Ovary (tissue), 9 donors: Measurements from ENCODE around the gene SPAG5. TPM values are rescaled to one million over a fixed set of nuclear protein-coding genes. Genes with fewer than 3 reads are reported as not detected.

Experiments used
- DNase-seq, 5 donors: peaks; one replicate each; pipeline ENCODE4 v3.0.0-alpha.2; 2019 to 2020
- H3K27ac ChIP-seq, 2 donors: fragments of 200-600 bp; one replicate each; pipeline versions ENCODE4 v1.5.1 to v1.8.0; 2019 to 2022
- H3K27me3 ChIP-seq: fragments of 200-600 bp; one replicate; pipeline ENCODE4 v1.8.0; 2022
- H3K36me3 ChIP-seq: fragments of 200-600 bp; sonication (generic); one replicate; pipeline ENCODE4 v1.5.1; 2019
- H3K4me1 ChIP-seq: one replicate; pipeline ENCODE4 v1.8.1; 2013; ENCODE audit warnings: mild to moderate bottlenecking, moderate library complexity; ENCODE audit not compliant: insufficient read depth
- H3K4me3 ChIP-seq: fragments of 200-600 bp; sonication (generic); one replicate; pipeline ENCODE4 v1.5.1; 2017
- H3K9me3 ChIP-seq, 2 donors: fragments of 200-600 bp in 1 of 2; sonication (generic) in 1 of 2; one replicate each; pipeline versions ENCODE4 v1.5.1 to v1.8.1; 2013 to 2019; ENCODE audit warnings: mild to moderate bottlenecking in 1 of 2, moderate library complexity in 1 of 2
- CTCF ChIP-seq, 3 donors: fragments of 450-650 bp in 2 of 3; fragments of 200-600 bp in 1 of 3; IDR thresholded peaks; one replicate each; pipeline versions ENCODE4 v1.5.1 to v1.8.0; 2016 to 2022; ENCODE audit warnings: antibody characterized with exemption in 3 of 3, mild to moderate bottlenecking in 1 of 3
- EP300 ChIP-seq: sonication (generic); formaldehyde crosslinking; IDR thresholded peaks from one replicate; pipeline ENCODE4 v1.6.1; 2017; ENCODE audit warnings: antibody characterized with exemption
- POLR2A ChIP-seq: fragments of 450-650 bp; IDR thresholded peaks from one replicate; pipeline ENCODE4 v1.6.1; 2017; ENCODE audit warnings: antibody characterized with exemption, mild to moderate bottlenecking, moderate library complexity
- WGBS, 3 donors: extraction: QIAGEN DNeasy Blood & Tissue Kit in 1 of 3; methylation state at CpG; one replicate each; pipeline versions ENCODE4 v1.1.5 to v1.1.7; 2013 to 2017; 5-methylcytosine and 5-hydroxymethylcytosine counted together
- intact Hi-C, 4 donors: fragments of 100-400 bp; cut with DNase I; formaldehyde crosslinking; loops; one replicate each; pipeline versions ENCODE4 v1.11.0 to v1.15.1; 2022 to 2023
- polyA plus RNA-seq, 2 donors: library from polyadenylated mRNA; stranded (reverse); fragments of 200-250 nt in 1 of 2; fragments of 350-450 nt in 1 of 2; fragmentation: Illumina TruSeq in 1 of 2; extraction: RNeasy Lipid Tissue Mini Kit (QIAGEN cat#74804) in 1 of 2; gene quantifications; one replicate each; pipeline ENCODE4 v1.2.3, GENCODE V29; 2013 to 2014
- total RNA-seq, 7 donors: library from RNA; depleted of rRNA in 2 of 7; stranded (reverse); fragments of >200 nt in 2 of 7; fragmentation: NEBNext Ultra II Directional in 3 of 7; extraction: Animal tissue kit (Norgen Biotek cat#: 25700) in 3 of 7; gene quantifications; one replicate each; pipeline versions ENCODE4 v1.1.0 to v1.2.4, GENCODE V29; 2016 to 2023
- donor health status: DM: no; HTN: no; CAD: no; lungs with moderate emphysema.
- donor health status: DM: no; HTN: no; CAD: no.
- donor health status: Bipolar disorder and iron deficiency.
- donor health status: DM: yes; HTN: yes; CAD: no.
- donor health status: DM: no; HTN: no; CAD: no.
- donor health status: DM: yes; HTN: yes; CAD: no.

Gene SPAG5
- total and polyA plus RNA-seq, 9 donors = 2.1 to 5.0 (median 3.3) TPM

GRCh38 chr17:28532050-28532960 is 66.5 kb downstream of the SPAG5 start:
- Histone ChIP-seq H3K4me1 (no peaks in the 10 kb centered on the region), H3K36me3 (no peaks in the 10 kb centered on the region), H3K9me3 (no peaks in the 10 kb centered on the region), H3K4me3 (no peak overlapping the region), H3K27me3 (no peaks in the 10 kb centered on the region), H3K27ac (no peak overlapping the region)
- no peak for DNase-seq
- intact Hi-C loops = no loop called here
- WGBS, 3 donors = 60 to 74% (median 67%) methylated on average over 7 of the region's 7 CpGs
- TF ChIP-seq EP300 (no peak), CTCF (IDR thresholded peaks at IDR 0.05) (no peak), POLR2A (no peak)

GRCh38 chr17:28530926-28531325 is 67.9 kb downstream of the SPAG5 start:
- Histone ChIP-seq H3K4me3 (no peak overlapping the region), H3K36me3 (no peaks in the 10 kb centered on the region), H3K4me1 (no peaks in the 10 kb centered on the region), H3K27ac (no peak overlapping the region), H3K27me3 (no peaks in the 10 kb centered on the region), H3K9me3 (no peaks in the 10 kb centered on the region)
- WGBS, 3 donors = 65 to 77% (median 68%) methylated on average over 7 of the region's 7 CpGs
- no peak for TF ChIP-seq POLR2A
- no peak for TF ChIP-seq CTCF (IDR thresholded peaks at IDR 0.05)
- TF ChIP-seq EP300 = no peak
- intact Hi-C loops = no loop called here
- no peak for DNase-seq

- intact Hi-C loops = no loop called here
- 70 to 76% (median 74%) methylated on average over 4 of the region's 4 CpGs for WGBS, 3 donors
- no peak overlapping the region for H3K4me3 ChIP-seq
- no peaks in the 10 kb centered on the region for H3K4me1 ChIP-seq
- H3K27me3 ChIP-seq = no peaks in the 10 kb centered on the region
- no peaks in the 10 kb centered on the region for H3K36me3 ChIP-seq
- no peak for DNase-seq
- TF ChIP-seq POLR2A = no peak
- no peak for TF ChIP-seq EP300
- no peaks in the 10 kb centered on the region for H3K9me3 ChIP-seq
- no peak overlapping the region for H3K27ac ChIP-seq
Measured at GRCh38 chr17:28530250-28530649, 68.6 kb downstream of the SPAG5 start.

GRCh38 chr17:28529013-28529400 is 69.8 kb downstream of the SPAG5 start:
- no peak for TF ChIP-seq POLR2A
- TF ChIP-seq EP300 = no peak
- H3K9me3 ChIP-seq = no peaks in the 10 kb centered on the region
- H3K4me1 ChIP-seq = no peaks in the 10 kb centered on the region
- H3K27me3 ChIP-seq = no peaks in the 10 kb centered on the region
- H3K4me3 ChIP-seq = no peak overlapping the region
- no peak for DNase-seq
- intact Hi-C loops = no loop called here
- 86 to 91% (median 88%) methylated on average over 3 of the region's 3 CpGs for WGBS, 3 donors
- no peaks in the 10 kb centered on the region for H3K36me3 ChIP-seq
- H3K27ac ChIP-seq = no peak overlapping the region

- H3K9me3 ChIP-seq = no peaks in the 10 kb centered on the region
- H3K4me3 ChIP-seq = no peak overlapping the region
- no peak for DNase-seq
- H3K36me3 ChIP-seq = no peaks in the 10 kb centered on the region
- no peaks in the 10 kb centered on the region for H3K4me1 ChIP-seq
- TF ChIP-seq EP300 (no peak), POLR2A (no peak), CTCF (IDR thresholded peaks at IDR 0.05) (no peak)
- no peak overlapping the region for H3K27ac ChIP-seq
- intact Hi-C loops = no loop called here
- 61 to 79% (median 68%) methylated on average over 9 of the region's 9 CpGs for WGBS, 3 donors
- no peaks in the 10 kb centered on the region for H3K27me3 ChIP-seq
Measured at GRCh38 chr17:28528327-28529012, 70.4 kb downstream of the SPAG5 start.
